Uterus (tissue), 4 donors: ENCODE data around the gene SHISAL1. TPM values are rescaled to one million over a fixed set of nuclear protein-coding genes. Genes with fewer than 3 reads are reported as not detected.
A peak's percentile ranks its signal among the peaks of the same experiment; 100 is the strongest.

Source experiments
- DNase-seq, 2 donors: peaks; one replicate each; pipeline ENCODE4 v3.0.0-alpha.2; 2019 to 2020
- H3K27ac ChIP-seq, 2 donors: fragments of 200-600 bp; sonication (generic); 1 replicate in 1 of 2; 2 replicates in 1 of 2; pipeline ENCODE4 v1.5.1; 2016 to 2018
- H3K27me3 ChIP-seq, 2 donors: fragments of 200-600 bp; sonication (generic); one replicate each; pipeline ENCODE4 v1.5.1; 2018 to 2019; ENCODE audit warnings: control low read depth in 1 of 2
- H3K36me3 ChIP-seq, 2 donors: fragments of 200-600 bp; sonication (generic); one replicate each; pipeline ENCODE4 v1.5.1; 2019; ENCODE audit warnings: control low read depth in 1 of 2
- H3K4me1 ChIP-seq, 2 donors: fragments of 200-600 bp; sonication (generic); one replicate each; pipeline ENCODE4 v1.5.1; 2018 to 2019; ENCODE audit warnings: control low read depth in 1 of 2
- H3K4me3 ChIP-seq, 2 donors: fragments of 200-600 bp; sonication (generic); 1 replicate in 1 of 2; 2 replicates in 1 of 2; pipeline ENCODE4 v1.5.1; 2018 to 2019; ENCODE audit warnings: mild to moderate bottlenecking in 1 of 2
- H3K9me3 ChIP-seq, 2 donors: fragments of 200-600 bp; sonication (generic); one replicate each; pipeline ENCODE4 v1.5.1; 2019; ENCODE audit warnings: control low read depth in 1 of 2
- POLR2A ChIP-seq, 2 donors: fragments of 450-650 bp; IDR thresholded peaks; one replicate each; pipeline ENCODE4 v1.6.1; 2016; ENCODE audit warnings: antibody characterized with exemption in 2 of 2, mild to moderate bottlenecking in 1 of 2, moderate library complexity in 1 of 2
- intact Hi-C: fragments of 100-400 bp; cut with DNase I; formaldehyde crosslinking; loops from one replicate; pipeline ENCODE4 v1.15.1; 2023; ENCODE audit warnings: low total_unique reads
- total RNA-seq, 4 donors: library from RNA; depleted of rRNA in 3 of 4; stranded (reverse); fragments of >200 nt in 3 of 4; gene quantifications; one replicate each; pipeline versions ENCODE4 v1.1.0 to v1.2.4, GENCODE V29; 2014 to 2023
- TF ChIP-seq, protein P1 (sequence below), 4 experiments: fragments of 200-600 bp in 2 of 4; fragments of 450-650 bp in 2 of 4; sonication (generic) in 2 of 4; IDR thresholded peaks; one replicate each; pipeline ENCODE4 v1.5.1; 2016 to 2019; ENCODE audit warnings: antibody characterized with exemption in 4 of 4, mild to moderate bottlenecking in 2 of 4, moderate library complexity in 1 of 4
- donor health status: DM: yes; HTN: yes; CAD: no.

Gene SHISAL1
- total RNA-seq, 4 donors from 2014 or later = 4.7 to 44.2 (median 22.9) TPM

DNA sequence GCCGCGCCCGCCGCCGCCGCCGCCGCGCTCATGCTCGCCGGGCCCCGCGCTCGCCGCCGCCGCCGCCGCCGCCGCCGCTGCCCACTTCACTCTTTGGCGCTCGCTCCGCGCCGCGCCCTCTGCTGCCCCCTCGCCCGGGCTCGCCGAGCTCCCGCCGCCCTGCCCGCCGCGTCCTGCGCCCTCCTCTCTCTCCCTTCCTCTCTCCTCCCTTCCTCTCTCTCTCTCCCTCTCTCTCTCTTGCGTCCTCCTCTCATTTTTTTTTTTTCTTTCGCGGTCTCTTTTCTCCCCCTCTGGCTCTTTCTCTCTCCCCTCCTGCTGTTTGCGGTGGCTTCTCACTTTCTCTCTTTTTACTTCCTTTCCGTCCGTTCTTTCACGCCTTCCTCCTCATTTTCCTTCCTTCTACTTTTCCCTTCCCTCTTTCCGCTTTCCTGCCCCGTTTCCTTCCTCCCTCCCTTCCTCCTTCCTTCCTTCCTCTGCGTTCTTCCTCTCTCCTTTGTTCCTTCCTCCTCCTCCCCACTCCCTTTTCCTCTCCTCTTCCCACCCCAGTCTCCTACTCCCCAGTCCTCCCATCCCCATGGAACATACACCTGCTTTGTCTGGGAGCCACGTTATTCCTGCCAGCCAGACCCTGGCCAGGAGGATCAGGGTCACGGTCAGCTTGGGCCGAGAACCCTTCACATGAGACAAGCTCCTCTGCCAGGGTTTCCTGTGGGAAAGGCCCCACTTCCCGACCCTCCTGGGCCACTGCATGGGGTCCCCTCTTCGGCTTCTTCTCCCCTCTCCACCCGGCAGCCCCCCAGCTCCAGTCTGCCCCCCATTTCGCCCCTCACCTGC is 19.3 kb upstream of the SHISAL1 start:
- Histone ChIP-seq H3K4me3 (peak overlapping the region in 1 of 2 donors; percentile 28), H3K27ac (peak overlapping the region; percentile 34 to 55), H3K36me3 (no peaks in the 10 kb centered on the region), H3K9me3 (no peaks in the 10 kb centered on the region), H3K4me1 (no peaks in the 10 kb centered on the region), H3K27me3 (no peaks in the 10 kb centered on the region)
- intact Hi-C loops = no loop called here
- peak in 1 of 2 donors; percentile 57 for DNase-seq
- TF ChIP-seq, protein P1, sequence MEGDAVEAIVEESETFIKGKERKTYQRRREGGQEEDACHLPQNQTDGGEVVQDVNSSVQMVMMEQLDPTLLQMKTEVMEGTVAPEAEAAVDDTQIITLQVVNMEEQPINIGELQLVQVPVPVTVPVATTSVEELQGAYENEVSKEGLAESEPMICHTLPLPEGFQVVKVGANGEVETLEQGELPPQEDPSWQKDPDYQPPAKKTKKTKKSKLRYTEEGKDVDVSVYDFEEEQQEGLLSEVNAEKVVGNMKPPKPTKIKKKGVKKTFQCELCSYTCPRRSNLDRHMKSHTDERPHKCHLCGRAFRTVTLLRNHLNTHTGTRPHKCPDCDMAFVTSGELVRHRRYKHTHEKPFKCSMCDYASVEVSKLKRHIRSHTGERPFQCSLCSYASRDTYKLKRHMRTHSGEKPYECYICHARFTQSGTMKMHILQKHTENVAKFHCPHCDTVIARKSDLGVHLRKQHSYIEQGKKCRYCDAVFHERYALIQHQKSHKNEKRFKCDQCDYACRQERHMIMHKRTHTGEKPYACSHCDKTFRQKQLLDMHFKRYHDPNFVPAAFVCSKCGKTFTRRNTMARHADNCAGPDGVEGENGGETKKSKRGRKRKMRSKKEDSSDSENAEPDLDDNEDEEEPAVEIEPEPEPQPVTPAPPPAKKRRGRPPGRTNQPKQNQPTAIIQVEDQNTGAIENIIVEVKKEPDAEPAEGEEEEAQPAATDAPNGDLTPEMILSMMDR (IDR thresholded peaks at IDR 0.05) = peak in 3 of 4 experiments; percentile 16 to 49 (median 29)
- no peak for TF ChIP-seq POLR2A (IDR thresholded peaks at IDR 0.05)

DNA sequence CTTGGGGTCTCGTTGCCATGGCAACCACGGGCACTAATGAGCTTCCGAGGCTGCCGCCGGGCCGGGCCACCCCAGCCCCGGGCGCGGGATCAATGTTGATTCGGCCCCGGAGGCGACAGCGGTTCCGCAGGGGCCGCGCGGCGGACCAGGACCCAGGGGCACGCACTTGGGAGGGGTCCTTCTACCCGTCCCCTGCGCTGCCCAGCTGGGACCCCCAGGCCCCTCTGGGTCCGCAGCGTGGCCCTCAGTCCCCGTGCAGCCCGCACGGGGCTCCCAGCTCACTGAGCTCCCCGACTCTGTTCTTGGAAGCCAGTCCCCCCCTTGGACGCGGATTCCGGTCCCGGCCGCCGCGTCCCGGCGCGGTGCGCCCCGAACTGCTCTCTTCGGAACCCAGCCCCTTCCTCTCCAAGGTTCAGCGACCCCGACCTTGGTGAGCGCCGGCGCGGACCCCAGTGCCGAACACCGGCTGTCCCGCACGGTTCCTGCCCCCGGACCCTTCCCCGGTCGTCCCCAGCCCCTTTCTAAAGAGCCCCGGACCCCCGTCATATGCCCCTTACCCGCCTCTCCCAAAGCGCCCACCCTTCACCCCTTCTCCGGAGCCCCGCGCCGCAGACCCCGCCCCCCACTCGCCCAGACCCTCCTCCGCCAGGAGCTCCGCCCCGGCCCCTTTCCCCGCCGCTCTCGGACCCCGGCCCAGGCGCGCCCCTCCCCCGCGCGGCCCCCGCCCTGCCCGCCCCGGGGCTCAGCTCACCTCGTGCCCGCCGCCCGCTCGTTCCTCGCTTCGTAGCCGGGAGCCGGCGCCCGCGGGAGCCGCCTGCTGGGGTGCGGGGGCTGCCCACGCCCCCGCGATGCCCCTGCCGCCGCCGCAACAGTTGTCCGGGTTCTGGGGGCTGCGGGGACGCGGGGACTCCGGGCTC is 18.3 kb upstream of the SHISAL1 start:
- peak overlapping the region; percentile 35 to 36 for H3K4me3 ChIP-seq
- H3K27me3 ChIP-seq = no peaks in the 10 kb centered on the region
- intact Hi-C loops = no loop called here
- no peaks in the 10 kb centered on the region for H3K4me1 ChIP-seq
- H3K9me3 ChIP-seq = no peaks in the 10 kb centered on the region
- DNase-seq = no peak
- H3K36me3 ChIP-seq = no peaks in the 10 kb centered on the region
- H3K27ac ChIP-seq = peak overlapping the region; percentile 38 to 65
- TF ChIP-seq POLR2A (IDR thresholded peaks at IDR 0.05) = no peak
- TF ChIP-seq, protein P1 (IDR thresholded peaks at IDR 0.05) = no peak

DNA sequence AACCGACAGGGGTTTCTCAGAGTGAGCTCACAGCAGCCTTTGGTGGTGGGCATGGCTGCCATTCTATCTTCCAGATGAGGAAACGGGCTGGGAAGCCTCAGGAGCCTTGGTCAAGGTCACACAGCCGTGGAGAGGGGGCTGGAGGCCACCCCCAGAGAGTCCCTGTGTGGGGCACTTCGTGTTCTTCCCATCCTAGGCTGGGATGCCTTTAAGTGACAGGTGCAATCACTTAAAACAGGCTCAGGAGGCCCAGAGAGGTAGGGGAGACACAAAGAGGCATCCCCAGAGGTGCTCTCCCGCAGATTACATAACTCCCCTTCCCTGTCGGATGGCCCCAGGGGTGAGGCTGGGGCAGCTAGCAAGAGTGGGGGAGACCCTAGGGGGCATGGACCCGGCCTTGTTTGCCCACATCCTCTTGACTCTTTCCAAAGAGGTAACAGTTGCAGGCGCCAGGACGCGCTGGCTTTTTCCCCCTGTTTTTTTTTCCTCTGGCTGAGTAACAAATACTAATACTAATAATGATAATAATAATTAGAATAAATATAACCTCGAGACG is 17.5 kb upstream of the SHISAL1 start:
- no peaks in the 10 kb centered on the region for H3K9me3 ChIP-seq
- no peaks in the 10 kb centered on the region for H3K36me3 ChIP-seq
- DNase-seq = no peak
- H3K27ac ChIP-seq = peak overlapping the region; percentile 38 to 65
- H3K4me1 ChIP-seq = no peaks in the 10 kb centered on the region
- TF ChIP-seq, protein P1 (IDR thresholded peaks at IDR 0.05) = no peak
- no peak for TF ChIP-seq POLR2A (IDR thresholded peaks at IDR 0.05)
- intact Hi-C loops = no loop called here
- no peaks in the 10 kb centered on the region for H3K27me3 ChIP-seq
- peak overlapping the region; percentile 35 to 36 for H3K4me3 ChIP-seq

DNA sequence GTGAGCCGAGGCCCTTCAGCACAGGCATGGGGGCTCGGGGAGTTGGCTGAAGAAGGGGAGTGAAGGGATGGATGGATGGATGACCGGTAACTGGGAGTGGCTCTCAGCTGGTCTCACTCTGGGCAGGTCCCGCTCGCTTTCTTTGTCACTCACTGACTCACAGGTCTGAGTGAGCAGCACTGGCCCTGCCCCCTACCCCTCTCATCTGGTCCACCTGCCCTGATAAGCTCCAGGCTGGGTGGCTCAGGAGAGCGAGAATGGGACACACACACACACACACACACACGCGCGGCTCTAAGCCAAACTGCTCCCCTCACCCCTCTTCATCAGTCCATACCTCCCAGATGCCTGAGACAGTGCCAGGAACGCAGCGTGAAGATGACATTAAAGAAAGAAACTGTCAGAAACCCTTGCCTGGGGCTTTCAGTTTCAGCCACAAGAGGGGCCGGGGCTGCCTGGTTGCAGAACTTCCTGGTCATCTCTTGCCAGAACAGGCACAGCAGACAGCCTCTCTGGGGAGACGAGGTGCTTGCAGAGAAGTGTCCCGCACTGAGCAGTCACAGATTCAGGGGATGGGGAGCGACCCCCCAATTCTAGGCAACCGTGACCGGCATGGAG is 16.5 kb upstream of the SHISAL1 start:
- Histone ChIP-seq H3K9me3 (no peaks in the 10 kb centered on the region), H3K4me1 (no peaks in the 10 kb centered on the region), H3K27me3 (no peaks in the 10 kb centered on the region), H3K27ac (peak overlapping the region; percentile 11 to 65), H3K4me3 (no peak overlapping the region), H3K36me3 (no peaks in the 10 kb centered on the region)
- DNase-seq = no peak
- intact Hi-C loops = no loop called here
- TF ChIP-seq POLR2A (IDR thresholded peaks at IDR 0.05) = no peak
- TF ChIP-seq, protein P1 (IDR thresholded peaks at IDR 0.05) = no peak
